Measurements from ENCODE around the gene USP2. TPM values are rescaled to one million over a fixed set of nuclear protein-coding genes. Genes with fewer than 3 reads are reported as not detected.

The USP2 gene
- total RNA-seq, 2 experiments from 2014 or later: 10.6 to 24.5 TPM

DNA sequence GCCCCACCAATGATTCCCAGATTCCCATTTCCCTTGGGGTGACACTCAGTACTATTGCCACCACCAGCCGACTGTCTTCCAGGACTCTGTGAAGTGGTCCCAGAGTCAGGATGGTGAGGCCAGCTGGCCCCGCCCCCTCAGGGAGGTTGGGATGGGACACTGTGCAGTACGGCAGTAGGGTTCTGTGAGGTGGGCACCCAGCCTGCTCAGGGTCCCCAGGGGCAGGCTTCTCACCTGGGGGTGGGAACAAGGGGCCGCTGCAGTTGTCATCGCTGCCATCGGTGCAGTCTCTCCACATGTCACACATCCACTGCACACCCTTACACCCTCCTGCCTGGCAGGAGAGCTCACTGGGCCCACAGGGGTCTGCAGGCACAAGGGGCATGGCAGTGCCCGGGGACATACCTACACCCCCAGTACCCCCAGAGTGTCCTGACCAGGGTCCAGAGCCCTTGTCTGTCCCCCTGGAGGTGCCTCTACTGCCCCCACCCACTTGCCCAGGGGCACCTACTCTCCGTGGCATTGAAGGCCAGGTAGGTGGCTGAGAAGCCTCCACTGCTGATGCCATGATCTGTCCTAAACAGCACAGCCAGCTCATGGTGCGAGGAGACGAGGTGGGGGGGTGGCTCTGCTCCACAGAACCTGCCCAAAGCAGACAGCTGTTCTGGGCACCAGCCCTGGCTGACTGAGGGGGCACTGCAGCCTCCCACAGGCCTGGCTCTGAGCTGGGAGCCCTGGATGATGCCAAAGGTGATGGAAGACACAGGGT is 38.9 kb downstream of the USP2 start:
- DNase-seq (ENCODE audit: low spot score): no peak
- CTCF ChIA-PET (ENCODE audit: unreplicated experiment): no interaction called here
- no peak overlapping the region for H3K4me3 ChIP-seq (ENCODE audit: low read depth, low read length, poor library complexity, severe bottlenecking)
- intact Hi-C loops (cut with micrococcal nuclease; ENCODE audit: unreplicated experiment): no loop called here
- no peaks in the 10 kb centered on the region for H4K20me1 ChIP-seq (ENCODE audit: insufficient read depth, low read length)
- H3K36me3 ChIP-seq (ENCODE audit: insufficient read depth, low read length): no peaks in the 10 kb centered on the region
- H3K9me3 ChIP-seq (ENCODE audit: low read length): no peaks in the 10 kb centered on the region
- POLR2A ChIA-PET: no interaction called here
- H2AFZ ChIP-seq (ENCODE audit: low read length): no peak overlapping the region
- TF ChIP-seq EZH2phosphoT487 (IDR thresholded peaks at IDR 0.05; ENCODE audit: borderline replicate concordance, low read depth, low read length): no peak
- TF ChIP-seq, protein P1, sequence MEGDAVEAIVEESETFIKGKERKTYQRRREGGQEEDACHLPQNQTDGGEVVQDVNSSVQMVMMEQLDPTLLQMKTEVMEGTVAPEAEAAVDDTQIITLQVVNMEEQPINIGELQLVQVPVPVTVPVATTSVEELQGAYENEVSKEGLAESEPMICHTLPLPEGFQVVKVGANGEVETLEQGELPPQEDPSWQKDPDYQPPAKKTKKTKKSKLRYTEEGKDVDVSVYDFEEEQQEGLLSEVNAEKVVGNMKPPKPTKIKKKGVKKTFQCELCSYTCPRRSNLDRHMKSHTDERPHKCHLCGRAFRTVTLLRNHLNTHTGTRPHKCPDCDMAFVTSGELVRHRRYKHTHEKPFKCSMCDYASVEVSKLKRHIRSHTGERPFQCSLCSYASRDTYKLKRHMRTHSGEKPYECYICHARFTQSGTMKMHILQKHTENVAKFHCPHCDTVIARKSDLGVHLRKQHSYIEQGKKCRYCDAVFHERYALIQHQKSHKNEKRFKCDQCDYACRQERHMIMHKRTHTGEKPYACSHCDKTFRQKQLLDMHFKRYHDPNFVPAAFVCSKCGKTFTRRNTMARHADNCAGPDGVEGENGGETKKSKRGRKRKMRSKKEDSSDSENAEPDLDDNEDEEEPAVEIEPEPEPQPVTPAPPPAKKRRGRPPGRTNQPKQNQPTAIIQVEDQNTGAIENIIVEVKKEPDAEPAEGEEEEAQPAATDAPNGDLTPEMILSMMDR (conservative IDR thresholded peaks at IDR 0.05; ENCODE audit: low read length): no peak
- no peaks in the 10 kb centered on the region for H3K9me2 ChIP-seq (ENCODE audit: insufficient read depth, low read length)
- no TSS peak for BruUV-seq (replicated peaks)
- no peaks in the 10 kb centered on the region for H3K79me2 ChIP-seq (ENCODE audit: insufficient read depth, low read depth, low read length)
- no peak overlapping the region for H3K27ac ChIP-seq (ENCODE audit: low read depth, low read length, poor library complexity, severe bottlenecking)
- peaks cover 23% of the 10 kb centered on the region for H3K4me1 ChIP-seq (ENCODE audit: insufficient read depth, low read length, poor library complexity, severe bottlenecking)
- H3K4me2 ChIP-seq (ENCODE audit: low read length): no peak overlapping the region

DNA sequence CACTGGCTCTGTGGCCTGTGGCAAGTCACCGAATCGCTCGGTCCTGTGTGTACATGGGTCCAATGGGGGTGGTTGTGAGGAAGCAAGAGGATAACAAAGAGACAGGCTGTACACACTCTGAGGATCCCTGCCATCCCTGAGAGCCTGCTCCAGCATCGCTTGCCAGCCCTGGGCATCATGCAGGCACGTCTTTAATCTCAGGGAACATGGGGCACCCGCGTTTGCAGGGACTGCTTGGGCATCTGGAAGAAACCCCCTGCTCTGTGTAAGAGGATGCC is 39.5 kb downstream of the USP2 start:
- Histone ChIP-seq H3K4me2 (ENCODE audit: low read length) (no peak overlapping the region), H3K4me1 (ENCODE audit: insufficient read depth, low read length, poor library complexity, severe bottlenecking) (peaks cover 29% of the 10 kb centered on the region), H3K9me2 (ENCODE audit: insufficient read depth, low read length) (no peaks in the 10 kb centered on the region), H4K20me1 (ENCODE audit: insufficient read depth, low read length) (no peaks in the 10 kb centered on the region), H3K79me2 (ENCODE audit: insufficient read depth, low read depth, low read length) (no peaks in the 10 kb centered on the region), H3K4me3 (ENCODE audit: low read depth, low read length, poor library complexity, severe bottlenecking) (no peak overlapping the region), H3K9me3 (ENCODE audit: low read length) (no peaks in the 10 kb centered on the region), H3K36me3 (ENCODE audit: insufficient read depth, low read length) (no peaks in the 10 kb centered on the region), H3K27ac (ENCODE audit: low read depth, low read length, poor library complexity, severe bottlenecking) (no peak overlapping the region), H2AFZ (ENCODE audit: low read length) (no peak overlapping the region)
- intact Hi-C loops (cut with micrococcal nuclease; ENCODE audit: unreplicated experiment): no loop called here
- no peak for DNase-seq (ENCODE audit: low spot score)
- POLR2A ChIA-PET: no interaction called here
- TF ChIP-seq EZH2phosphoT487 (IDR thresholded peaks at IDR 0.05; ENCODE audit: borderline replicate concordance, low read depth, low read length): no peak
- TF ChIP-seq, protein P1 (conservative IDR thresholded peaks at IDR 0.05; ENCODE audit: low read length): no peak
- no TSS peak for BruUV-seq (replicated peaks)
- CTCF ChIA-PET (ENCODE audit: unreplicated experiment): no interaction called here

DNA sequence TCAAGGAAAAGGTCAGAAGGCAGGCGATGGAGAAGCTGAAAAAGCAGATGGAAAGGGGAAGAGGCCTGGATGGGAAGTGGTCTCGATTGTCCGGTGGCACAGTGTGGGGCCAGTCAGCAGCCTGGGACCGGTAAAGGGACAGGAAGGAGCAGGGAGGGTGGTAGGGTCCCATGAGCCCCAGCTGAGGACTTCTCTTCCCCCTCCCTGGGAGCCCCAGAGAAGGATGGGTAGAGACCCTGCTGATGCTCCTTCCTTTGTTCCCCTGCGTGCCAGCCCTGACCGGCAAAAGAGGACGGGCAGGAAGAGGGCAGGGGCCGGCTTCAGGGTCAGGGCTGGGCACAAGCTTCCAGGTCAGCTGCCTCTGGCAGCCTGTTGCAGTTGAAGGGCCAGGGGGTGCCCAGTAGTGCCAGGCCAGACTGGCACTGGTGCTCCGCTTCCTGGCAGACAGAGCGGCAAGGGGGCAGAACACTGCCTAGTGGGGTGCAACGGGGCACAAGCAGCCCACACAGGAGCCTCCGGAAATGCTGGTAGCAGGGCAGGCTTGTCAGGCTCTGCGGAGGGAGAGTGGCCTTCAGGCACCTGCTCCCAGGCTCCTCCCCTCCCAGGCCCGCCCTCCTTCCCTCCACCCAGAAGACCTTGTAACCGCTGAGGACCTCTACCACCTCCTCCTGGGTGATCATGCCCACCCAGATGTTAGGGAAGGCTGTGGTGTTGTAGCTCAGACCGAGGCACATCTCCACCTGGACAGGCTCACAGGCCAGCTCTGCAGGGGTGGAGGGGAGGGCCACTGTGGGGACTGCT is 40.1 kb downstream of the USP2 start:
- intact Hi-C loops (cut with micrococcal nuclease; ENCODE audit: unreplicated experiment): no loop called here
- no peak overlapping the region for H3K27ac ChIP-seq (ENCODE audit: low read depth, low read length, poor library complexity, severe bottlenecking)
- no peaks in the 10 kb centered on the region for H3K79me2 ChIP-seq (ENCODE audit: insufficient read depth, low read depth, low read length)
- POLR2A ChIA-PET: interaction anchor here (0.8 kb wide), 1 partner anchor 64 kb away, joined by 4 read pairs; no protein-coding TSS in a partner anchor
- no peaks in the 10 kb centered on the region for H4K20me1 ChIP-seq (ENCODE audit: insufficient read depth, low read length)
- H2AFZ ChIP-seq (ENCODE audit: low read length): no peak overlapping the region
- peaks cover 3% of the 10 kb centered on the region; the same call in 1 of the 2 replicates for H3K36me3 ChIP-seq (ENCODE audit: insufficient read depth, low read length)
- no peaks in the 10 kb centered on the region for H3K9me3 ChIP-seq (ENCODE audit: low read length)
- DNase-seq (ENCODE audit: low spot score): no peak
- H3K4me2 ChIP-seq (ENCODE audit: low read length): no peak overlapping the region
- H3K9me2 ChIP-seq (ENCODE audit: insufficient read depth, low read length): no peaks in the 10 kb centered on the region
- CTCF ChIA-PET (ENCODE audit: unreplicated experiment): interaction anchor here (1.1 to 1.3 kb wide), 2 partner anchors 9 to 15 kb away, joined by 4 to 6 read pairs; no protein-coding TSS in a partner anchor
- no peak overlapping the region for H3K4me3 ChIP-seq (ENCODE audit: low read depth, low read length, poor library complexity, severe bottlenecking)
- peaks cover 33% of the 10 kb centered on the region for H3K4me1 ChIP-seq (ENCODE audit: insufficient read depth, low read length, poor library complexity, severe bottlenecking)
- no peak for TF ChIP-seq EZH2phosphoT487 (IDR thresholded peaks at IDR 0.05; ENCODE audit: borderline replicate concordance, low read depth, low read length)
- TF ChIP-seq, protein P1 (conservative IDR thresholded peaks at IDR 0.05; ENCODE audit: low read length): no peak
- no TSS peak for BruUV-seq (replicated peaks)

Measured in OCI-LY7 (cell line).